GM18951 (cell line): Measurements from ENCODE around the gene WDR93.

Experiments
- POLR2A ChIP-seq: IDR thresholded peaks from 4 replicates; pipeline ENCODE4 v1.6.1; 2011; ENCODE audit warnings: mild to moderate bottlenecking; ENCODE audit not compliant: insufficient read length, insufficient read depth; ENCODE audit errors: extremely low read depth
- in situ Hi-C: fragments of 300-500 bp; cut with MboI; formaldehyde crosslinking; loops from one replicate; pipeline ENCODE4 v1.12.0; 2022; ENCODE audit warnings: low sequenced_read_pairs, mixed read lengths, inconsistent platforms; ENCODE audit not compliant: unreplicated experiment

Gene WDR93

DNA sequence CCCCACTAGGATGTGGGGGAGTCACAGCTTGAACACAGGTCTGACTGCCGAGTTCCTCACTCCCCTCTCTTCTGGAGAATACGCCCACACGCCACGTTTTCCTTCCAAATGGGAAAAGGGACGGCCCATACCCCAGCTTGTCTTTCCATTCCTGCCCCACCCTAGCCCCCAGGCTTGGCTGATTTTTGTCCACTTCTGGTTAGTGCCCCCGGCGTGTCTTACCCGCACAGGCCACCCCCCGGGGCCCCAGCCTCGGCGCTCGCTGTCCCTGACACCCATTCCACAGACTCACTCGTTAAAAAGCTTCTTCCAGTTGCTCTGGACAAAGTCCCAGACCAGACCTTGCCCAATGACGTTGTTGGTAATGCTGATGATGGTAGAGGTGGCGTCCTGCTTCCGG is 100.0 kb downstream of the WDR93 start:
- in situ Hi-C loops = no loop called here
- TF ChIP-seq POLR2A = no peak

DNA sequence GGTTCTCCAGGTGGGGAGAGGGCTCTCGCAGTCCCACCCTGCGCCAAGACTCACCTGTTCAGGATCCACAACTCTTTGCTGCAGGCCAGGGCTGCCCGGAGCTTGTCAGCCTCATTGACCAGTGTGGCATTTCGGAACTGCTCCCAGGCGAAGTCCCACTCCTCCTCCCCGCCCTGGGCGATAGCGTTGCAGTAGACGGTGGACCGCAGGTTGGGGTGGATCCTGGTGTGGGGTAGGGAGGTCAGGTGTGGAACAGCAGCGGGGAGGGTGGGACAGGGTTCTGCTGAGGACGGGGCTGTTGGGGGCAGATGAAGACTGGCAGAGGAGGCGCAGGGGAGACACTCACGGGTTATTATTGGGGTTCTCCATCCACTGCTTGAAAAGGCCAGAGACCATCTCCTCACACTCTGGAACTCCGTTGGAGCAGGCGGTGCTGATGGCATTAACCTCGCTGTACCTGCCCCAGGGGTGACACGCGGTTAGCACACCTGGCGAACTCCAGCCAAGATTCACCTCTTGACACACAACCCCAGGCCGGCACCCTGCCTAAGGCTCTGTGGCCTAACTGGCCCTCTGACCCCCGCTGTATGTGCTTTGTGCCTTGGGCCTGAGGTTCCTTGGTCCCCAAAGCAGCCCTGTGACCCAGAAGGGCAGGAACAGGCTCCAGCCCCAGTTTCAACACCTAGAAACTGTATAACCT is 101.6 kb downstream of the WDR93 start:
- no peak for TF ChIP-seq POLR2A
- in situ Hi-C loops = no loop called here
